ENCODE data around the gene ZMYND19. TPM values are rescaled to one million over a fixed set of nuclear protein-coding genes. Genes with fewer than 3 reads are reported as not detected.

The ZMYND19 gene
- total and polyA plus RNA-seq, 2 donors (not counting 3 experiments of a cell fraction or from before 2014, with no cell fraction given): 22.8 to 32.6 TPM

- Histone ChIP-seq H3K9me1 (replicated peaks; ENCODE audit: control insufficient read depth, extremely low read depth, insufficient read depth, low read length) (no peaks in the 10 kb centered on the region), H3K36me3 (ENCODE audit: control insufficient read depth in 2 of 2, extremely low read depth in 1 of 2, insufficient read depth in 2 of 2, low read length in 2 of 2) (peaks cover 0 to 8% of the 10 kb centered on the region in 2 experiments), H3K79me2 (ENCODE audit: control insufficient read depth, insufficient read depth, low read length) (peaks cover 86% of the 10 kb centered on the region), H2AFZ (ENCODE audit: low read depth, low read length) (no peak overlapping the region), H3K27me3 (ENCODE audit: control insufficient read depth in 2 of 2, insufficient read depth in 2 of 2, low read length in 2 of 2) (no peaks in the 10 kb centered on the region), H3K4me3 (replicated peaks in 1 of 3; ENCODE audit: insufficient read depth in 1 of 3, low read depth in 1 of 3, low read length in 3 of 3) (no peak overlapping the region), H4K20me1 (replicated peaks; ENCODE audit: control insufficient read depth, extremely low read depth, insufficient read depth, low read length) (no peaks in the 10 kb centered on the region), H3K9me3 (replicated peaks; ENCODE audit: control insufficient read depth, insufficient read depth, low read length) (no peaks in the 10 kb centered on the region), H3K27ac (ENCODE audit: insufficient read depth, low read depth, low read length) (no peak overlapping the region), H3K4me2 (ENCODE audit: insufficient read depth, low read length) (no peak overlapping the region), H3K9ac (replicated peaks; ENCODE audit: extremely low read depth, insufficient read depth, low read length) (no peak overlapping the region), H3K4me1 (ENCODE audit: control insufficient read depth, extremely low read depth, insufficient read depth, low read length) (no peaks in the 10 kb centered on the region)
- POLR2A ChIA-PET: no interaction called here
- no peak for FAIRE-seq
- CTCF ChIA-PET: no interaction called here
- no TSS peak for BruUV-seq (replicated peaks)
- intact Hi-C loops (cut with micrococcal nuclease) (no loop called here), dilution Hi-C loops (cut with MboI; ENCODE audit: extremely low pct_ligation_motif_present, low sequenced_read_pairs) (no loop called here)
- DNase-seq (ENCODE audit: low read depth, low spot score): no peak
- TF ChIP-seq CTCF (IDR thresholded peaks at IDR 0.05; ENCODE audit: extremely low read depth in 1 of 2, insufficient read depth in 1 of 2, low read depth in 1 of 2, low read length in 2 of 2) (no peak), POLR2A (IDR thresholded peaks at IDR 0.05; ENCODE audit: low read depth, low read length) (no peak), MYC (IDR thresholded peaks at IDR 0.05; ENCODE audit: low read depth, low read length) (no peak), GATA2 (IDR thresholded peaks at IDR 0.05; ENCODE audit: insufficient read depth, insufficient read length, low read depth, low read length) (no peak), EZH2 (IDR thresholded peaks at IDR 0.05; ENCODE audit: borderline replicate concordance, low read depth, low read length, severe bottlenecking) (no peak), FOS (IDR thresholded peaks at IDR 0.05; ENCODE audit: borderline replicate concordance, insufficient read depth, low read length) (no peak), JUN (IDR thresholded peaks at IDR 0.05; ENCODE audit: borderline replicate concordance, insufficient read depth, insufficient read length, low read depth) (no peak), POLR2AphosphoS5 (IDR thresholded peaks at IDR 0.05; ENCODE audit: insufficient read depth, low read depth, low read length) (no peak), MAX (IDR thresholded peaks at IDR 0.05; ENCODE audit: insufficient read depth, insufficient read length) (no peak)
Observed at GRCh38 chr9:137639303-137640051, 49.2 kb upstream of the ZMYND19 start.
